SK-N-MC (cell line): Measurements from ENCODE around the gene C1QTNF5.

Experiments
- EZH2 ChIP-seq: fragments of 200-600 bp; sonication (generic); IDR thresholded peaks from one replicate; pipeline ENCODE4 v1.6.1; 2017; ENCODE audit warnings: antibody characterized with exemption
- FOXP2 ChIP-seq: optimal IDR thresholded peaks from 2 replicates; pipeline ENCODE3; 2011; ENCODE audit warnings: mild to moderate bottlenecking, moderate library complexity; ENCODE audit not compliant: insufficient read depth; ENCODE audit errors: extremely low read length, control extremely low read depth
- POLR2AphosphoS5 ChIP-seq: IDR thresholded peaks from 2 replicates; pipeline ENCODE4 v1.6.1; 2012; ENCODE audit warnings: mild to moderate bottlenecking, low read depth, low read length, borderline replicate concordance

DNA sequence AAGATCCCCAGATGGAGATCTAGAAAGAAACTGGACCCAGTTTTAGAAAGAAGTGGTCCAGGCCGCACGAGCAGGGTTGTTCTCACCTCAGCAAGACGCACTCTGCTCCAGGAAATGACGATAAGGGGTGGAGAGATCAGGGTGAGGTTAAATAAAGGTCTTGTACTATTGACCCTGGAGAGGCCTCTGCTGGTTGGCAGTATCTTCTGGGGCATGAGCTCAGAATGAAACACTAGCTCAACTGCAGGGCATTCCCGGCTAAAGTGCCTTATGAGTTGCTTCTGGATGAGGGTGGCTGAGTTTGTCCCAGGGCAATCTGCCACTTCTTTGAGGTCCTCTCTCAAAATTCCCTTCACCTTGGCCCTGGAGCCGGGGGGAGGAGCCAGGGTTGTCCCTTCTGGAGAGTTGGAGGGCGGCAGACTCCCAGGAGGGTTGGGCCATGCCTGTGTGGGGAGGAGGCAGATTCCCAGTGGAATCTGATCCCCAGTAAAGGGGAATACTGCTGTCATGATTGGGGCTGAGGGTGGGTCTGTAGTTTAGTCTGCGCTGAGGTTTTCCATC is 29.9 kb upstream of the C1QTNF5 start:
- TF ChIP-seq EZH2, result no peak
- no peak for TF ChIP-seq POLR2AphosphoS5
- no peak for TF ChIP-seq FOXP2
